ENCODE data around the gene ETS2. TPM values are rescaled to one million over a fixed set of nuclear protein-coding genes. Genes with fewer than 3 reads are reported as not detected.

Gene ETS2
- total RNA-seq, 1 donor from 2014 or later = 18.2 TPM

DNA sequence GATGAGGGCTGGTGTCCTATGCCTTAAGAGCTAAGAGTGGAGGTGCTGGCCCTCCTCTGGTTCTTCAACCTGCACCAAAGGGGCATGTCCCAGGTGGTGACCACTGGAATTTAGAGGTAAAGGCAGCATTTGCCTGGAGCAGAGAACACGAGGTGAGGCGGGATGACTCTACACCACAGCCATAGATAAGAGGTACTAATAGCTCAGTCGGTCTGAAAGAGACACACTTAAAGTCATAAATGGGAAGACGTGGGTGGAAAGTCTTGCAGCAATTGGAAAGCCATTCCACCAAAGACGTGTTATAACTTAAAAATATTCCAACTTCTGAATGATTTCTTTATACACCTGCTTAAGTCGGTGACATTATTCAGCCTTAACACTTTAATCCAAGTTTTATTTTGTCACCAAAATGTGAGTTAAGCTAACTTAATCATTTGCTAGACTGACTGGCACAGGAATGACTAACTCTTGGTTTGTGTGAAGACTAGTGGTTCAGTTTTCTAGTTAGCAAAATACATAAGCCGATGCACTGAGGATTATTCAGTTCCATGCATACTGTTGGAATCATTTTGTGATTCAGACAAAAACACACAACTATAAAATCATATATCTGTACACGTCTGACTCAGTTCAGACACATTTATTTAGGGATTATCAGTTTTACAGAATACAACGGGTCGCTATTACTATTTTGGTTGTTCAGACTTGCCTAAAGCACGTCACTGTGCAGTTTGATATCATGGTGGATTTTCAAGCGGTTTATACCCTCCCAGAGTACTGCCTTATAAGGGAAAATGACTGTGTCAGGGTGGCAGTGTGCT is 4.6 kb upstream of the ETS2 start:
- Mint-ChIP-seq H3K9me3 (ENCODE audit: unreplicated experiment) (no peaks in the 10 kb centered on the region), H3K4me1 (ENCODE audit: unreplicated experiment) (peaks cover 29% of the 10 kb centered on the region), H3K27ac (ENCODE audit: unreplicated experiment) (no peak overlapping the region), H3K4me3 (ENCODE audit: unreplicated experiment) (no peak overlapping the region), H3K27me3 (ENCODE audit: unreplicated experiment) (no peaks in the 10 kb centered on the region), H3K36me3 (ENCODE audit: unreplicated experiment) (no peaks in the 10 kb centered on the region)
- TF ChIP-seq, protein P1, sequence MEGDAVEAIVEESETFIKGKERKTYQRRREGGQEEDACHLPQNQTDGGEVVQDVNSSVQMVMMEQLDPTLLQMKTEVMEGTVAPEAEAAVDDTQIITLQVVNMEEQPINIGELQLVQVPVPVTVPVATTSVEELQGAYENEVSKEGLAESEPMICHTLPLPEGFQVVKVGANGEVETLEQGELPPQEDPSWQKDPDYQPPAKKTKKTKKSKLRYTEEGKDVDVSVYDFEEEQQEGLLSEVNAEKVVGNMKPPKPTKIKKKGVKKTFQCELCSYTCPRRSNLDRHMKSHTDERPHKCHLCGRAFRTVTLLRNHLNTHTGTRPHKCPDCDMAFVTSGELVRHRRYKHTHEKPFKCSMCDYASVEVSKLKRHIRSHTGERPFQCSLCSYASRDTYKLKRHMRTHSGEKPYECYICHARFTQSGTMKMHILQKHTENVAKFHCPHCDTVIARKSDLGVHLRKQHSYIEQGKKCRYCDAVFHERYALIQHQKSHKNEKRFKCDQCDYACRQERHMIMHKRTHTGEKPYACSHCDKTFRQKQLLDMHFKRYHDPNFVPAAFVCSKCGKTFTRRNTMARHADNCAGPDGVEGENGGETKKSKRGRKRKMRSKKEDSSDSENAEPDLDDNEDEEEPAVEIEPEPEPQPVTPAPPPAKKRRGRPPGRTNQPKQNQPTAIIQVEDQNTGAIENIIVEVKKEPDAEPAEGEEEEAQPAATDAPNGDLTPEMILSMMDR (IDR thresholded peaks at IDR 0.05) = no peak
- DNase-seq (ENCODE audit: extremely low spot score, unreplicated experiment) = no peak

DNA sequence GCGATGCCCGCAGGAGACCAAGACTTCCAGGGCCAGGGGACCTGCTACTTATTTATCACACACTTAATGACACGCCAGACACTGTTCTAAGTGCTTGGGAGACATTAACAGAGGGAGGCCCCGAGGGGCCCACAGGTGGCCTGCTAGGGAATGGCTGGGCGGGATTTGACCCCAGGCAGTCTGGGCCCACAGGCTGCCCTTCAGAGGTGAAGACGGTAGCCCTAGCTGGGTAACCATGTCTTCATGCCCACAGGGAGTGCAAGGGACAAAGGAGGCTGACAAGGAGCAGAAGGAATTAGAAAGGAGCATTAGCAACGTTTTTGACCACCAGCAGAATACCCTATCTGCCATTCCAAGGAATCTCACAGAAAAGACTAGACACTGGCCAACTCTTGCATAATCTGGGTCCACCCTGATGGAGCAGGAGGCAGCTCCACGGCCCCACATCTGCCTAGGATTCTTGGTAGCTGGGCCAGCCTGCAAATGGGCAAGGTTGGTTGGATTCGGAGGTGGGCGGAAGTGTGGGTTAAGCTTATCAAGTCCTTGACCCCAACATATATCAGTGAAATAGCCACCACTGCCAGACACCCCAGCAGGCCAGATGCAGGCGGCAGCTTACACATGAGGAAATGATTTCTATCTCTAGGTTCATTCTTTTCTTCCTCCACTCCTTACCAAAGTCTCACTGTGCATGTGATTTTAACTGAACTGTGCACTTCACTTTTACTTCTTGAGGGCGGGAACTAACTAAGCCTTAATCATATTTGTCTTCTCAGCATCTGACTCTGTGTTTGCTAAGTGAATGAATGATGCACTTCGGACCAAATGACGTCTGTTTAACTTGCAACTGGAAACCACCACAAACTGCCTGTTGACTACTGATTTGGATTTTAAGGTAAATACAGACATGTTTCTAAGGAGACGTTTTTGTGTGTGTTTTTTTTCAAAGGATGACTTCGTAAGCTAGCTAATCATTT is 3.4 kb upstream of the ETS2 start:
- no peaks in the 10 kb centered on the region for H3K27me3 Mint-ChIP-seq (ENCODE audit: unreplicated experiment)
- H3K27ac Mint-ChIP-seq (ENCODE audit: unreplicated experiment) = no peak overlapping the region
- H3K9me3 Mint-ChIP-seq (ENCODE audit: unreplicated experiment) = no peaks in the 10 kb centered on the region
- H3K4me3 Mint-ChIP-seq (ENCODE audit: unreplicated experiment) = no peak overlapping the region
- TF ChIP-seq, protein P1 (IDR thresholded peaks at IDR 0.05) = no peak
- no peak for DNase-seq (ENCODE audit: extremely low spot score, unreplicated experiment)
- H3K4me1 Mint-ChIP-seq (ENCODE audit: unreplicated experiment) = peaks cover 29% of the 10 kb centered on the region
- no peaks in the 10 kb centered on the region for H3K36me3 Mint-ChIP-seq (ENCODE audit: unreplicated experiment)

DNA sequence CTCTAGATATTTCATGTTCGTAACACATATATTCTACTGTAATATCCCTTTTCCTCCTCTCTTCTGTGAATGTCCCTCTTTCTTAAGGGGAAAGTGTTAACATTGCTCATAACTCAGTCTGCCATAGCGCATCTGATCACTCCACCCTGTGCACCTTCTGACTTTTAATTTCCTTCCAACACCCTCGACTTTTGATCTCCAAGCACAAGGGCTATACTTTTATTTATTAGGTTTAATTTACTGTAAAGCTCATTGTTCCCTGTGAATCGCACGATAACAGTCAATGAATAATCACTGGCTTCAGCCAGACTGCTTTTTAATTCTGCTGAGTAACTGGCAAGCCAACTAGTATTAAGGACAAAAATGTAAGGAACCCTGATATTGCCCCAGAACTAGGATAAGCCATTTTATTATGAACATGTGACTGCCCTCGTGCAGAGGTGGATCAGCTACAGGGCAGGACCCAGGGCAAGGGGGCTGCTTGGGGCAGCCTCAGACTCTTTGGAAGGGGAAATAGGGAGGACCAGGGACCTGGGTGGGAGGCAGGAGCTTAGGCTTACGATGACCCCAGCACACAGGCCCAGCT is 2.6 kb upstream of the ETS2 start:
- Mint-ChIP-seq H3K4me1 (ENCODE audit: unreplicated experiment) (peaks cover 29% of the 10 kb centered on the region), H3K36me3 (ENCODE audit: unreplicated experiment) (no peaks in the 10 kb centered on the region), H3K9me3 (ENCODE audit: unreplicated experiment) (no peaks in the 10 kb centered on the region), H3K27ac (ENCODE audit: unreplicated experiment) (no peak overlapping the region), H3K4me3 (ENCODE audit: unreplicated experiment) (no peak overlapping the region), H3K27me3 (ENCODE audit: unreplicated experiment) (no peaks in the 10 kb centered on the region)
- no peak for DNase-seq (ENCODE audit: extremely low spot score, unreplicated experiment)
- TF ChIP-seq, protein P1 (IDR thresholded peaks at IDR 0.05) = no peak

GRCh38 chr21:38804030-38804788 is 1.5 kb upstream of the ETS2 start:
- H3K9me3 Mint-ChIP-seq (ENCODE audit: unreplicated experiment) = no peaks in the 10 kb centered on the region

More at GRCh38 chr21:38804030-38804788, 1.5 kb upstream of the ETS2 start:
- H3K27me3 Mint-ChIP-seq (ENCODE audit: unreplicated experiment) = no peaks in the 10 kb centered on the region
- peaks cover 27% of the 10 kb centered on the region for H3K4me1 Mint-ChIP-seq (ENCODE audit: unreplicated experiment)
- H3K36me3 Mint-ChIP-seq (ENCODE audit: unreplicated experiment) = no peaks in the 10 kb centered on the region
- H3K27ac Mint-ChIP-seq (ENCODE audit: unreplicated experiment) = peak overlapping the region; percentile 44
- DNase-seq (ENCODE audit: extremely low spot score, unreplicated experiment) = no peak
- TF ChIP-seq, protein P1 (IDR thresholded peaks at IDR 0.05) = no peak
- H3K4me3 Mint-ChIP-seq (ENCODE audit: unreplicated experiment) = peak overlapping the region; percentile 44
